ENCODE results near the gene DMRTC1B. TPM values are rescaled to one million over a fixed set of nuclear protein-coding genes. Genes with fewer than 3 reads are reported as not detected.
"Not testable (repeated sequence)": the region's sequence is repeated elsewhere in the genome, so short reads cannot be mapped to it uniquely, and the experiment has no call there.

The DMRTC1B gene
- total RNA-seq, 1 donor = 0.42 TPM

DNA sequence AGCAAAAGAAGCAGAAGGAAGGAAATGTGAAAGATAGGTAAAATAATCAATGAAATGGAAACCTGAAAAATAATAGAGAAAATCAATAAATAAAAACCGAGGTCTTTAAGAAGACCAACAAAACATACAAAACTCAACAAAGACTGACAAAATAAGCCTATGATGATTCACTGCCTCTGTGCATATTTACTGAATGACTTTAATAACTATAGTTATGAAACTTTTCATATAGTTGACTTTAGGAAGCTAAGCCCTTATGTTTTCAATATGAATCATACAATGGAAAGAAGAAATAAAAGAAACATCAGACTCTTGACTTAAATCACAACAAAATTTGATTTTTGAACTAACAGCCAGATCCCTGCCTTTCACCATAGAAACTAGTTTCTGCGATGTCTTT is 60.8 kb downstream of the DMRTC1B start:
- H3K9me3 ChIP-seq (ENCODE audit: low read depth, low read length); H3K27me3 ChIP-seq (ENCODE audit: insufficient read depth, low read length); H3K4me3 ChIP-seq (ENCODE audit: low read length); H3K4me1 ChIP-seq (ENCODE audit: insufficient read depth, low read length): not testable (repeated sequence)

GRCh38 chrX:72882898-72883297 is 106.2 kb downstream of the DMRTC1B start:
- not testable (repeated sequence) for H3K4me3 ChIP-seq (ENCODE audit: low read length); H3K27me3 ChIP-seq (ENCODE audit: insufficient read depth, low read length); H3K4me1 ChIP-seq (ENCODE audit: insufficient read depth, low read length); H3K9me3 ChIP-seq (ENCODE audit: low read depth, low read length)

GRCh38 chrX:72889740-72890139 is 113.0 kb downstream of the DMRTC1B start:
- not testable (repeated sequence) for H3K4me3 ChIP-seq (ENCODE audit: low read length); H3K9me3 ChIP-seq (ENCODE audit: low read depth, low read length); H3K4me1 ChIP-seq (ENCODE audit: insufficient read depth, low read length); H3K27me3 ChIP-seq (ENCODE audit: insufficient read depth, low read length)

Other genes with a start within 250 kb of the DMRTC1B start
- gene HDAC8, start 204.0 kb upstream of the DMRTC1B start, total RNA-seq = 6.7 TPM
- 0.21 TPM for gene PHKA1, start 62.6 kb upstream of the DMRTC1B start, total RNA-seq
- not detected for gene FAM236B, start 5.8 kb downstream of the DMRTC1B start, total RNA-seq
- not detected for gene FAM236D, start 31.3 kb downstream of the DMRTC1B start, total RNA-seq
- not detected for gene FAM236C, start 135.7 kb downstream of the DMRTC1B start, total RNA-seq
- not detected for gene FAM236A, start 161.3 kb downstream of the DMRTC1B start, total RNA-seq
- not detected for gene DMRTC1, start 166.9 kb downstream of the DMRTC1B start, total RNA-seq
- gene PABPC1L2B, start 226.0 kb downstream of the DMRTC1B start, total RNA-seq = not detected